B cell (primary cell): ENCODE data around the gene CD63. TPM values are rescaled to one million over a fixed set of nuclear protein-coding genes. Genes with fewer than 3 reads are reported as not detected.
A peak's percentile ranks its signal among the peaks of the same experiment; 100 is the strongest.

Experiments
- ATAC-seq: fragments of 200-7000 bp; cut with Tn5 transposase; one replicate; pipeline ENCODE4 v1.10.0; 2021; ENCODE audit warnings: low read depth, mild to moderate bottlenecking, moderate number of reproducible peaks, moderate library complexity
- CTCF ChIA-PET: fragments of 350-600 bp; sonication (Branson Sonifier 250); formaldehyde crosslinking; loops from one replicate; lab custom pipeline; 2021; ENCODE audit warnings: antibody characterized with exemption, inconsistent platforms; lab: Charles Lee
- POLR2A ChIA-PET: fragments of 350-600 bp; sonication (Branson Sonifier 250); formaldehyde crosslinking; loops from one replicate; lab custom pipeline; 2021; ENCODE audit warnings: antibody characterized with exemption; lab: Charles Lee
- DNase-seq: peaks from one replicate; pipeline ENCODE4 v3.0.0; 2013
- H2AFZ ChIP-seq: 2 replicates; pipeline ENCODE4 v1.6.1; 2012; ENCODE audit warnings: mild to moderate bottlenecking, low read depth, low read length; ENCODE audit not compliant: insufficient read depth, poor library complexity, severe bottlenecking
- H3K27ac ChIP-seq, 2 donors: 1 replicate in 1 of 2; 2 replicates in 1 of 2; pipeline ENCODE4 v1.5.1; 2012 to 2013; ENCODE audit warnings: low read length in 2 of 2, mild to moderate bottlenecking in 2 of 2, moderate library complexity in 1 of 2
- H3K27me3 ChIP-seq, 4 experiments: fragments of 200-600 bp in 1 of 4; sonication (generic) in 1 of 4; replicated peaks in 1 of 4; 1 replicate in 2 of 4; 2 replicates in 2 of 4; pipeline versions ENCODE4 v1.6.1 to v1.7.0; 2013 to 2016; ENCODE audit warnings: low read length in 3 of 4, mild to moderate bottlenecking in 2 of 4, mixed read lengths in 1 of 4, moderate library complexity in 1 of 4; ENCODE audit not compliant: insufficient read depth in 4 of 4, control insufficient read depth in 3 of 4; ENCODE audit errors: control extremely low read depth in 1 of 4
- H3K36me3 ChIP-seq, 2 experiments: replicated peaks in 1 of 2; 1 replicate in 1 of 2; 2 replicates in 1 of 2; pipeline versions ENCODE4 v1.6.1 to v1.7.1; 2013; ENCODE audit warnings: low read length in 1 of 2; ENCODE audit not compliant: insufficient read depth in 2 of 2, control insufficient read depth in 1 of 2; ENCODE audit errors: control extremely low read depth in 1 of 2, extremely low read depth in 1 of 2
- H3K4me1 ChIP-seq, 2 donors: fragments of 200-600 bp in 1 of 2; sonication (generic) in 1 of 2; 1 replicate in 1 of 2; 2 replicates in 1 of 2; pipeline versions ENCODE4 v1.5.1 to v1.6.1; 2013 to 2017; ENCODE audit warnings: low read length in 2 of 2; ENCODE audit not compliant: control insufficient read depth in 2 of 2, insufficient read depth in 2 of 2
- H3K4me2 ChIP-seq: replicated peaks from 2 replicates; pipeline ENCODE3; 2012; ENCODE audit warnings: mild to moderate bottlenecking, low read depth, low read length; ENCODE audit not compliant: poor library complexity, severe bottlenecking
- H3K4me3 ChIP-seq, 5 experiments: fragments of 200-600 bp in 1 of 5; sonication (generic) in 1 of 5; 1 replicate in 3 of 5; 2 replicates in 2 of 5; pipeline versions ENCODE4 v1.5.1 to v1.7.0; 2011 to 2016; ENCODE audit warnings: low read length in 4 of 5, mild to moderate bottlenecking in 4 of 5, low read depth in 2 of 5, control low read depth in 1 of 5, moderate library complexity in 1 of 5; ENCODE audit not compliant: insufficient read depth in 1 of 5; ENCODE audit errors: control extremely low read depth in 1 of 5, extremely low read depth in 1 of 5
- H3K79me2 ChIP-seq: fragments of 200-600 bp; sonication (generic); one replicate; pipeline ENCODE4 v1.6.0; 2016; ENCODE audit warnings: low read length; ENCODE audit not compliant: control insufficient read depth, insufficient read depth
- H3K9ac ChIP-seq: fragments of 200-600 bp; sonication (generic); 2 replicates; pipeline ENCODE4 v1.6.1; 2017; ENCODE audit warnings: mild to moderate bottlenecking, low read length, moderate library complexity
- H3K9me3 ChIP-seq, 3 donors: one replicate each; pipeline versions ENCODE4 v1.6.1 to v1.7.1; 2013; ENCODE audit warnings: low read length in 2 of 3; ENCODE audit not compliant: control insufficient read depth in 2 of 3, insufficient read depth in 1 of 3; ENCODE audit errors: control extremely low read depth in 1 of 3
- H4K20me1 ChIP-seq: 2 replicates; pipeline ENCODE4 v1.6.0; 2012; ENCODE audit warnings: mild to moderate bottlenecking, low read length; ENCODE audit not compliant: insufficient read depth, control insufficient read depth, poor library complexity, severe bottlenecking
- H3K27ac Mint-ChIP-seq: one replicate; pipeline ENCODE4 v1.8.0; 2021; ENCODE audit warnings: mixed read lengths
- H3K27me3 Mint-ChIP-seq: one replicate; pipeline ENCODE4 v1.8.0; 2021; ENCODE audit warnings: mixed read lengths
- H3K4me1 Mint-ChIP-seq: one replicate; pipeline ENCODE4 v1.8.0; 2021; ENCODE audit warnings: mixed read lengths
- H3K4me3 Mint-ChIP-seq: one replicate; pipeline ENCODE4 v1.8.0; 2021; ENCODE audit warnings: mixed read lengths
- H3K9me3 Mint-ChIP-seq: one replicate; pipeline ENCODE4 v1.8.0; 2022; ENCODE audit warnings: mixed read lengths; ENCODE audit not compliant: insufficient read depth
- CTCF ChIP-seq: fragments of 200-600 bp; IDR thresholded peaks from one replicate; pipeline ENCODE4 v1.8.0; 2022; ENCODE audit warnings: antibody characterized with exemption, mild to moderate bottlenecking
- EZH2 ChIP-seq: IDR thresholded peaks from 2 replicates; pipeline ENCODE4 v1.6.1; 2012; ENCODE audit warnings: borderline replicate concordance, low read depth, mild to moderate bottlenecking, moderate library complexity, low read length; ENCODE audit not compliant: insufficient read depth, poor library complexity, severe bottlenecking
- WGBS: methylation state at CpG from one replicate; pipeline ENCODE4 v1.1.5; 2013; ENCODE audit warnings: missing lambda C conversion rate; ENCODE audit not compliant: insufficient coverage; 5-methylcytosine and 5-hydroxymethylcytosine counted together
- intact Hi-C: fragments of 100-400 bp; cut with micrococcal nuclease; formaldehyde crosslinking; loops from one replicate; pipeline ENCODE4 v1.10.0; 2022
- polyA plus RNA-seq: library from polyadenylated mRNA; depleted of rRNA; stranded (reverse); fragments of >200 nt; gene quantifications from 2 replicates; pipeline ENCODE4 v1.2.3, GENCODE V29; 2012
- total RNA-seq, 2 donors: library from RNA; stranded (reverse); fragments of 120-200 nt in 1 of 2; gene quantifications; 1 replicate in 1 of 2; 2 replicates in 1 of 2; pipeline versions ENCODE4 v1.2.3 to v1.2.4, GENCODE V29; 2013 to 2022

Gene CD63
- total and polyA plus RNA-seq, 2 donors (not counting 1 experiment from before 2014, with no cell fraction given) = 43.0 to 104 TPM

DNA sequence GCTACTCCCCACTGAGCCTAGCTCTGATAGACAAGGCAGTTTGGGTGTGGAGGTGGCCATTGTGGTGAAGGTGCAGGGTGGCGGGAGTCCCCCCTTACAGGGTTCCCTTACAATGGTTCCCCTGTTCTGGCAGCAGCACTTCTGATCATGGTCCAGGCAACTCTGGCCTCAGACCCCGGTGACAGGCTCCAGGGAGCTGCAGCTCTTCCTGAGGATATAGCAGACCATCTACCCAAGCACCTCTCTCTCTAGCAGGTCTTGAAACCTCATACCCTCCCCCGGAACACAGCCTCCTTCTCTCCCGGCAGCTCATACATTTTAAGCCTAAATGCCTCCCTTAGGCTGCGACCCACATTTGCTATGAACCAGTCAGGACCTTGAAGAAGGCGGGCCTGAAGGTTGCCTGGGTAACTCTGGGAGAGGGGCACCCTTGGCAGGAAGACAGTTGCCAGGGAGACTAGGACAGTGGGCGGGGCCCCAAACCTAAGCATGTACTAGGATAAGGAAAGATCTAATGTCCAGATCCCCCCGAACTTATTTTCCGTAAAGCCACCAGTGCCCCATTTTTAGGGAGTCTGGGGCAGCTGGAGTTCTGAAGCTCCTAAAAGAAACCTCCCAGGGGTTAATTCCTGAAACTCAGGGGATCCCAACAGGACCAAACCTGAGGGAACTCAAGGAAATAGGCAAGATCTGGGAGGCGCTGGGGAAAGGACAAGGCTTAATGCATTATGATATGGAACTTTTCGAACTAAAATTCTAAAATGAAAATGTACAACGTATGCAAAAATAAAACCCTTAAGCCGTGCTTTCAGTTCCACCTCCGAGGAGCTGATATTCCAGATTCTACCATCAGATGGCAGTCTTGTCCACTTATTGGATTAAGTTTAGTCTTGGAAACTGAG is 9.6 kb upstream of the CD63 start:
- ChIA-PET POLR2A (interaction anchor here (0.5 to 2.4 kb wide), 14 partner anchors 9 to 1374 kb away, joined by 3 to 18 read pairs (median 4); partner anchors contain the start of genes BLOC1S1, CD63, ITGA7 and ORMDL2), CTCF (interaction anchor here (0.6 to 8.1 kb wide), 50 partner anchors 9 to 898 kb away, joined by 3 to 147 read pairs (median 5); partner anchors contain the start of genes BLOC1S1, CD63, COQ10A and DGKA)
- H3K4me3 Mint-ChIP-seq = peak overlapping the region; percentile 89
- TF ChIP-seq EZH2 (no peak), CTCF (peak; percentile 91)
- no peaks in the 10 kb centered on the region for H4K20me1 ChIP-seq
- intact Hi-C loops = loop anchor here (1.0 to 2.0 kb wide), 10 partner anchors 9 to 483 kb away; partner anchors contain the start of genes CD63, DNAJC14, PYM1 and RNF41
- peak overlapping the region; percentile 91 for H3K27ac Mint-ChIP-seq
- H3K79me2 ChIP-seq = no peaks in the 10 kb centered on the region
- peak; percentile 89 for DNase-seq
- H3K4me3 ChIP-seq = peak overlapping the region; percentile 61 to 97 (median 89)
- peak overlapping the region; percentile 70 to 84 for H3K27ac ChIP-seq
- no peaks in the 10 kb centered on the region for H3K36me3 ChIP-seq
- no peaks in the 10 kb centered on the region for H3K27me3 Mint-ChIP-seq
- H3K9me3 Mint-ChIP-seq = no peaks in the 10 kb centered on the region
- peaks cover 21% of the 10 kb centered on the region for H3K4me1 Mint-ChIP-seq
- no peaks in the 10 kb centered on the region for H3K9me3 ChIP-seq
- H3K4me1 ChIP-seq = peaks cover 15 to 20% of the 10 kb centered on the region in 2 donors
- peak; percentile 81 for ATAC-seq
- H3K27me3 ChIP-seq = no peaks in the 10 kb centered on the region
- H2AFZ ChIP-seq = peak overlapping the region; percentile 96
- 5% methylated on average over 6 of the region's 14 CpGs for WGBS
- peak overlapping the region; percentile 85 for H3K9ac ChIP-seq
- H3K4me2 ChIP-seq = peak overlapping the region; percentile 89
